Stimulated activated CD4-positive, alpha-beta T cell treated with anti-CD3 and anti-CD28 coated beads, Interleukin-12 subunit alpha, Interleukin-12 subunit beta, amount 100 ng/mL, for 24 hours (primary cell): ENCODE results near the gene PON3.
"Not testable (repeated sequence)": the region's sequence is repeated elsewhere in the genome, so short reads cannot be mapped to it uniquely, and the experiment has no call there.

Experiments used
- DNase-seq, 2 experiments: peaks; one replicate each; pipeline ENCODE4 v3.0.0-alpha.2; 2020; ENCODE audit warnings: low read depth in 2 of 2

The PON3 gene

GRCh38 chr7:95412075-95412474, 15.9 kb upstream of the PON3 start:
- no peak for DNase-seq

- DNase-seq: no peak
Observed at GRCh38 chr7:95411666-95412065, 15.5 kb upstream of the PON3 start.

GRCh38 chr7:95411036-95411435, 14.9 kb upstream of the PON3 start:
- no peak for DNase-seq

- DNase-seq: no peak
Observed at GRCh38 chr7:95407751-95408150, 11.6 kb upstream of the PON3 start.

- no peak for DNase-seq
Observed at GRCh38 chr7:95405800-95406199, 9.6 kb upstream of the PON3 start.

GRCh38 chr7:95405208-95405607, 9.0 kb upstream of the PON3 start:
- no peak for DNase-seq

- DNase-seq: no peak
Observed at GRCh38 chr7:95404316-95404865, 8.2 kb upstream of the PON3 start.

- no peak for DNase-seq
Observed at GRCh38 chr7:95398155-95398940, 2.2 kb upstream of the PON3 start.

GRCh38 chr7:95397381-95397780, 1.2 kb upstream of the PON3 start:
- no peak for DNase-seq

GRCh38 chr7:95395755-95396135, 430 bp downstream of the PON3 start:
- DNase-seq: no peak

- DNase-seq: no peak
Observed at GRCh38 chr7:95394370-95394769, 1.8 kb downstream of the PON3 start.

- DNase-seq: no peak
Observed at GRCh38 chr7:95391761-95392160, 4.4 kb downstream of the PON3 start.

GRCh38 chr7:95389516-95389915, 6.7 kb downstream of the PON3 start:
- DNase-seq: no peak

- not testable (repeated sequence) for DNase-seq
Observed at GRCh38 chr7:95379457-95379856, 16.7 kb downstream of the PON3 start.

GRCh38 chr7:95376632-95377400, 19.4 kb downstream of the PON3 start:
- no peak for DNase-seq

- no peak for DNase-seq
Observed at GRCh38 chr7:95375591-95376257, 20.5 kb downstream of the PON3 start.

- DNase-seq: no peak
Observed at GRCh38 chr7:95373323-95373722, 22.9 kb downstream of the PON3 start.

- DNase-seq: no peak
Observed at GRCh38 chr7:95368235-95368634, 27.9 kb downstream of the PON3 start.

- no peak for DNase-seq
Observed at GRCh38 chr7:95367606-95368005, 28.6 kb downstream of the PON3 start.

GRCh38 chr7:95365151-95365550, 31.0 kb downstream of the PON3 start:
- no peak for DNase-seq

GRCh38 chr7:95357623-95358022, 38.6 kb downstream of the PON3 start:
- DNase-seq: no peak

- no peak for DNase-seq
Observed at GRCh38 chr7:95342642-95343307, 53.4 kb downstream of the PON3 start.
